GM13976 (cell line): ENCODE measurements around the gene CACNB4.
"Not testable (repeated sequence)": the region's sequence is repeated elsewhere in the genome, so short reads cannot be mapped to it uniquely, and the experiment has no call there.

ENCODE experiments used
- DNase-seq: peaks from one replicate; pipeline ENCODE4 v3.0.0; 2012; ENCODE audit warnings: low spot score
- CTCF ChIP-seq: IDR thresholded peaks from 2 replicates; pipeline ENCODE4 v1.5.1; 2012; ENCODE audit warnings: borderline replicate concordance, mild to moderate bottlenecking; ENCODE audit not compliant: insufficient read depth; ENCODE audit errors: extremely low read depth, missing control alignments, control extremely low read depth
- in situ Hi-C: fragments of 300-500 bp; cut with MboI; formaldehyde crosslinking; loops from one replicate; pipeline ENCODE4 v1.12.0; 2022; ENCODE audit warnings: low sequenced_read_pairs, mixed read lengths, inconsistent platforms; ENCODE audit not compliant: unreplicated experiment

Gene CACNB4

GRCh38 chr2:152092095-152092494, 6.7 kb downstream of the CACNB4 start:
- no peak for TF ChIP-seq CTCF
- in situ Hi-C loops, result no loop called here
- no peak for DNase-seq

GRCh38 chr2:152090726-152091125, 8.1 kb downstream of the CACNB4 start:
- in situ Hi-C loops, result not testable (repeated sequence)

GRCh38 chr2:152089238-152089637, 9.6 kb downstream of the CACNB4 start:
- in situ Hi-C loops, result no loop called here
- no peak for TF ChIP-seq CTCF
- DNase-seq, result no peak

More at GRCh38 chr2:152090726-152091125, 8.1 kb downstream of the CACNB4 start:
- DNase-seq, result not testable (repeated sequence)

GRCh38 chr2:152088006-152088405, 10.8 kb downstream of the CACNB4 start:
- no peak for TF ChIP-seq CTCF
- no peak for DNase-seq
- in situ Hi-C loops, result no loop called here

GRCh38 chr2:152086231-152086630, 12.6 kb downstream of the CACNB4 start:
- in situ Hi-C loops, result no loop called here
- TF ChIP-seq CTCF, result no peak
- no peak for DNase-seq

- in situ Hi-C loops, result no loop called here
- DNase-seq, result no peak
- TF ChIP-seq CTCF, result no peak
Observed at GRCh38 chr2:152084076-152084475, 14.8 kb downstream of the CACNB4 start.

- no peak for DNase-seq
- no peak for TF ChIP-seq CTCF
- in situ Hi-C loops, result no loop called here
Observed at GRCh38 chr2:152083202-152083875, 15.5 kb downstream of the CACNB4 start.
